ENCODE data around the gene SLC39A2. TPM values are rescaled to one million over a fixed set of nuclear protein-coding genes. Genes with fewer than 3 reads are reported as not detected.

SLC39A2 gene
- polyA plus RNA-seq, 1 donor (not counting 4 experiments of a cell fraction or from before 2014, with no cell fraction given): 0.94 TPM

DNA sequence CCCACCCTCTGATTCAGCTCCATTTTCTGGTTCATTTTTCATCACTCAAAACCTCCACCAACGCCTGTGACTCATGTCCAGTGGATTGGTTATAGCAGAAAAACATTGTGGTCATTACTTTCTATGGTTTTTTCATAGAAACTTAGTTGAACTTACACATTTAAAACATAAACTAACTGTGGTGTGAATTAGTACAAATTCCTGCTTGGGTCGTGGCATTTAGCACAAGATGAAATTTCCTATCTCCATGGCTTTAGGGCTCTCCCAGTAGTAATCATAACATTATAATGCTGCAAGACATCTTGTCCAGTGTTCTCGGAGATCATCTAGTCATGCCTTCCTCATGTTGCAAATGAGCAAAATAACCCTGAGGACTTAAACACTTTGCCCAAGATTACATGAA lies 50.2 kb downstream of the SLC39A2 start:
- no peak for TF ChIP-seq CTCF (optimal IDR thresholded peaks at IDR 0.05 in 1 of 3, IDR thresholded peaks at IDR 0.05 in 1 of 3, conservative IDR thresholded peaks at IDR 0.05 in 1 of 3; ENCODE audit: extremely low read depth in 1 of 3, insufficient read depth in 2 of 3, low read length in 3 of 3)
- TF ChIP-seq EZH2 (IDR thresholded peaks at IDR 0.05; ENCODE audit: low read length): no peak
- H4K20me1 ChIP-seq (ENCODE audit: control insufficient read depth, extremely low read depth, insufficient read depth, low read length): no peaks in the 10 kb centered on the region
- no peak overlapping the region for H2AFZ ChIP-seq (ENCODE audit: control insufficient read depth, low read length)
- no peak overlapping the region for H3K9ac ChIP-seq (ENCODE audit: control insufficient read depth, extremely low read depth, insufficient read depth, low read length)
- no peak for DNase-seq (ENCODE audit: low read depth, low spot score)
- H3K4me3 ChIP-seq (ENCODE audit: control insufficient read depth in 2 of 3, extremely low read depth in 1 of 3, insufficient read depth in 2 of 3, low read depth in 1 of 3, low read length in 3 of 3): no peak overlapping the region
- dilution Hi-C loops (cut with MboI; ENCODE audit: extremely low pct_ligation_motif_present, low sequenced_read_pairs): no loop called here
- no peaks in the 10 kb centered on the region for H3K9me1 ChIP-seq (ENCODE audit: control insufficient read depth, extremely low read depth, insufficient read depth, low read length)
- H3K79me2 ChIP-seq (ENCODE audit: control insufficient read depth, insufficient read depth, low read length): no peaks in the 10 kb centered on the region
- H3K36me3 ChIP-seq (ENCODE audit: control insufficient read depth in 2 of 2, extremely low read depth in 1 of 2, insufficient read depth in 2 of 2, low read length in 2 of 2): no peaks in the 10 kb centered on the region
- no peak overlapping the region for H3K27ac ChIP-seq (ENCODE audit: control insufficient read depth, insufficient read depth, low read length)
- H3K27me3 ChIP-seq (ENCODE audit: control insufficient read depth, extremely low read depth, insufficient read depth, low read length): no peaks in the 10 kb centered on the region
- FAIRE-seq: no peak
- peaks cover under 1% of the 10 kb centered on the region for H3K4me1 ChIP-seq (ENCODE audit: control insufficient read depth, extremely low read depth, insufficient read depth, low read length)
- H3K9me3 ChIP-seq (ENCODE audit: control insufficient read depth, low read depth, low read length): no peaks in the 10 kb centered on the region
- H3K4me2 ChIP-seq (ENCODE audit: control insufficient read depth, extremely low read depth, insufficient read depth, low read depth, low read length): no peak overlapping the region

- Histone ChIP-seq H2AFZ (ENCODE audit: control insufficient read depth, low read length) (no peak overlapping the region), H3K27ac (ENCODE audit: control insufficient read depth, insufficient read depth, low read length) (no peak overlapping the region), H3K79me2 (ENCODE audit: control insufficient read depth, insufficient read depth, low read length) (no peaks in the 10 kb centered on the region), H3K27me3 (ENCODE audit: control insufficient read depth, extremely low read depth, insufficient read depth, low read length) (no peaks in the 10 kb centered on the region), H3K36me3 (ENCODE audit: control insufficient read depth in 2 of 2, extremely low read depth in 1 of 2, insufficient read depth in 2 of 2, low read length in 2 of 2) (no peaks in the 10 kb centered on the region), H4K20me1 (ENCODE audit: control insufficient read depth, extremely low read depth, insufficient read depth, low read length) (no peaks in the 10 kb centered on the region), H3K4me3 (ENCODE audit: control insufficient read depth in 2 of 3, extremely low read depth in 1 of 3, insufficient read depth in 2 of 3, low read depth in 1 of 3, low read length in 3 of 3) (no peak overlapping the region), H3K4me1 (ENCODE audit: control insufficient read depth, extremely low read depth, insufficient read depth, low read length) (no peaks in the 10 kb centered on the region), H3K4me2 (ENCODE audit: control insufficient read depth, extremely low read depth, insufficient read depth, low read depth, low read length) (no peak overlapping the region), H3K9me1 (ENCODE audit: control insufficient read depth, extremely low read depth, insufficient read depth, low read length) (no peaks in the 10 kb centered on the region), H3K9ac (ENCODE audit: control insufficient read depth, extremely low read depth, insufficient read depth, low read length) (no peak overlapping the region), H3K9me3 (ENCODE audit: control insufficient read depth, low read depth, low read length) (no peaks in the 10 kb centered on the region)
- FAIRE-seq: no peak
- no peak for TF ChIP-seq EZH2 (IDR thresholded peaks at IDR 0.05; ENCODE audit: low read length)
- TF ChIP-seq CTCF (optimal IDR thresholded peaks at IDR 0.05 in 1 of 3, IDR thresholded peaks at IDR 0.05 in 1 of 3, conservative IDR thresholded peaks at IDR 0.05 in 1 of 3; ENCODE audit: extremely low read depth in 1 of 3, insufficient read depth in 2 of 3, low read length in 3 of 3): no peak
- no peak for DNase-seq (ENCODE audit: low read depth, low spot score)
- dilution Hi-C loops (cut with MboI; ENCODE audit: extremely low pct_ligation_motif_present, low sequenced_read_pairs): no loop called here
These were observed 51.5 kb downstream of the SLC39A2 start for GRCh38 chr14:21050597-21050996.

Small RNA genes within 50 kb of the gene (small RNA-seq; reads per million reads assigned to genes)
- 0 reads per million in 3 experiments for gene RN7SL189P (ENCODE audit: insufficient read length in 3 of 3, low read depth in 3 of 3, low replicate concordance in 1 of 3)

Other genes with a start within 250 kb of the SLC39A2 start
- gene EDDM3B, start 230.9 kb upstream of the SLC39A2 start, polyA plus RNA-seq: not detected in 3 replicates
- not detected in 3 replicates for gene RNASE6, start 218.0 kb upstream of the SLC39A2 start, polyA plus RNA-seq
- 0.09 TPM in 1 of 3 replicates, not detected in the others for gene RNASE1, start 196.4 kb upstream of the SLC39A2 start, polyA plus RNA-seq
- not detected in 3 replicates for gene RNASE3, start 107.9 kb upstream of the SLC39A2 start, polyA plus RNA-seq
- gene RNASE2, start 43.8 kb upstream of the SLC39A2 start, polyA plus RNA-seq: not detected in 3 replicates
- gene METTL17, start 9.3 kb upstream of the SLC39A2 start, polyA plus RNA-seq: 51.3 to 63.5 TPM (median 61.9 TPM) in 3 replicates
- 11.1 to 15.4 TPM (median 12.5 TPM) in 3 replicates for gene NDRG2, start 25.8 kb downstream of the SLC39A2 start, polyA plus RNA-seq
- not detected in 3 replicates for gene TPPP2, start 30.9 kb downstream of the SLC39A2 start, polyA plus RNA-seq
- not detected in 3 replicates for gene RNASE13, start 35.5 kb downstream of the SLC39A2 start, polyA plus RNA-seq
- 17.4 to 36.6 TPM (median 19.0 TPM) in 3 replicates for gene RNASE7, start 43.1 kb downstream of the SLC39A2 start, polyA plus RNA-seq
- not detected in 3 replicates for gene RNASE8, start 58.5 kb downstream of the SLC39A2 start, polyA plus RNA-seq
- gene ARHGEF40, start 71.0 kb downstream of the SLC39A2 start, polyA plus RNA-seq: 8.7 to 14.4 TPM (median 11.9 TPM) in 3 replicates
- 23.1 to 35.3 TPM (median 24.8 TPM) in 3 replicates for gene ZNF219, start 99.4 kb downstream of the SLC39A2 start, polyA plus RNA-seq
- gene TMEM253, start 101.8 kb downstream of the SLC39A2 start, polyA plus RNA-seq: 1.1 to 1.4 TPM (median 1.3 TPM) in 3 replicates
- gene OR5AU1, start 156.8 kb downstream of the SLC39A2 start, polyA plus RNA-seq: not detected in 3 replicates

Measured in keratinocyte (primary cell).